ENCODE results near the gene LCE3B. TPM values are rescaled to one million over a fixed set of nuclear protein-coding genes. Genes with fewer than 3 reads are reported as not detected.

LCE3B gene
- total RNA-seq, 3 donors from 2014 or later: not detected

DNA sequence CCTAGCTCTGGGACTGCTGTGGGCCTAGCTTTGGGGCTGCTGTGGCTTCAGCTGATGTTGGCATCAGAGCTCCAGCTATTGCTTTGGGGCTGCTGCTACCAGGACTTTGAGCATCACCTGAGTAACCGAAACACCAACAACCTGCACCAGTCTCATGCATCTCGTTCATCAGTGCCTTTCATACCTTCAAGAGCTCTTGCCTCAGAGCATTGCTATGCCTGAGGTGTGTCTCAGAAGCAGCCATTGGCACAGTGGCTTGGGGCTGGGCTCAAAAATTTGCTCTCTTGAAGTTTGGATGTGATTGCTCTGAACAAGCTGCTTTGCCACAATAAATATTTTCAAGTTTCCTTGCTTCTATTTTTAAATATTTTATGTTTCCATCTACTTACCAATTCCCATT is 42.8 kb downstream of the LCE3B start:
- TF ChIP-seq, protein P1, sequence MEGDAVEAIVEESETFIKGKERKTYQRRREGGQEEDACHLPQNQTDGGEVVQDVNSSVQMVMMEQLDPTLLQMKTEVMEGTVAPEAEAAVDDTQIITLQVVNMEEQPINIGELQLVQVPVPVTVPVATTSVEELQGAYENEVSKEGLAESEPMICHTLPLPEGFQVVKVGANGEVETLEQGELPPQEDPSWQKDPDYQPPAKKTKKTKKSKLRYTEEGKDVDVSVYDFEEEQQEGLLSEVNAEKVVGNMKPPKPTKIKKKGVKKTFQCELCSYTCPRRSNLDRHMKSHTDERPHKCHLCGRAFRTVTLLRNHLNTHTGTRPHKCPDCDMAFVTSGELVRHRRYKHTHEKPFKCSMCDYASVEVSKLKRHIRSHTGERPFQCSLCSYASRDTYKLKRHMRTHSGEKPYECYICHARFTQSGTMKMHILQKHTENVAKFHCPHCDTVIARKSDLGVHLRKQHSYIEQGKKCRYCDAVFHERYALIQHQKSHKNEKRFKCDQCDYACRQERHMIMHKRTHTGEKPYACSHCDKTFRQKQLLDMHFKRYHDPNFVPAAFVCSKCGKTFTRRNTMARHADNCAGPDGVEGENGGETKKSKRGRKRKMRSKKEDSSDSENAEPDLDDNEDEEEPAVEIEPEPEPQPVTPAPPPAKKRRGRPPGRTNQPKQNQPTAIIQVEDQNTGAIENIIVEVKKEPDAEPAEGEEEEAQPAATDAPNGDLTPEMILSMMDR (IDR thresholded peaks at IDR 0.05): no peak
- TF ChIP-seq POLR2A (IDR thresholded peaks at IDR 0.05) (no peak), POLR2AphosphoS5 (IDR thresholded peaks at IDR 0.05) (no peak)
- no peak for DNase-seq (ENCODE audit: low spot score in 2 of 2)
- no peaks in the 10 kb centered on the region for H3K9me3 ChIP-seq
- no peak overlapping the region for H3K4me3 ChIP-seq
- no peaks in the 10 kb centered on the region for H3K4me1 ChIP-seq
- H3K27me3 ChIP-seq: no peaks in the 10 kb centered on the region
- H3K36me3 ChIP-seq: no peaks in the 10 kb centered on the region
- no peak overlapping the region for H3K27ac ChIP-seq
- intact Hi-C loops (cut with DNase I; ENCODE audit: low total_unique reads): no loop called here

DNA sequence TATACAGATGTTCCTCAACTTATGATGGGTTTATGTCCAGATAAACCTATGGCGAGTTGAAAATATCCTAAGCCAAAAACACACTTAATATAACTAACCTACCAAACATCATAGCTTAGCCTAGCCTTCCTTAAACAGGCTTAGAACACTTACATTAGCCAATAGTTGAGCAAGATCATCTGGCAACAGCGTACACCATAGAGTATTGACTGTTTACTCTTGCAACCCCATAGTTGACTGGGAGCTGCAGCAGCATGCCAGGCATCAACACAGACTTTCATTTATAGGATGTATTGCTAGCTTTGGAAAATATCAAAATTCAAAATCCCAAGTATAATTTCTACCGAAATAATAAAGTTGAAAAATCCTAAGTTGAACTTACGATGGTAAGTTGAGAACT is 44.1 kb downstream of the LCE3B start:
- TF ChIP-seq, protein P1 (IDR thresholded peaks at IDR 0.05): no peak
- TF ChIP-seq POLR2A (IDR thresholded peaks at IDR 0.05) (no peak), POLR2AphosphoS5 (IDR thresholded peaks at IDR 0.05) (no peak)
- H3K27me3 ChIP-seq: no peaks in the 10 kb centered on the region
- H3K27ac ChIP-seq: no peak overlapping the region
- no peaks in the 10 kb centered on the region for H3K36me3 ChIP-seq
- no peak for DNase-seq (ENCODE audit: low spot score in 2 of 2)
- no peaks in the 10 kb centered on the region for H3K9me3 ChIP-seq
- H3K4me1 ChIP-seq: no peaks in the 10 kb centered on the region
- intact Hi-C loops (cut with DNase I; ENCODE audit: low total_unique reads): no loop called here
- H3K4me3 ChIP-seq: no peak overlapping the region

DNA sequence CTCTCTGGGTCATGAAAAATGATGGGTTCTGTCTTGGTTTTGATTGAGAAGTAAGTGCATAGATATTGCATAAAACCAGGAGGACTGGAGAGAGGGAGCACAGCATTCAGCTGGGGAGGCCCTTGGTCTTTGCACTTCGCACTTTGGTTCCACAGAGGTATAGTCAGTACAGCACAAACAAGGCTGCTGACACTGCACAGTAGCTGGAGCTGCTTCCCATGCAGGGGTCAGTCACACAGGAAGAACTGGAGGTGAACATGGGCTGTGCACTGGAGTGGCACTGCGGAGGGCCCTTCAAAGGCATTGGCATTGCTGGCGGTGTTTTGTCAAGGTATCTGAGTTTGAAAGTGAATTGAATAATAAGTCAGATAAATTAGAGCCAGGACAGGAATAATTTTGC is 45.0 kb downstream of the LCE3B start:
- Histone ChIP-seq H3K27ac (no peak overlapping the region), H3K9me3 (no peaks in the 10 kb centered on the region), H3K4me3 (no peak overlapping the region), H3K4me1 (no peaks in the 10 kb centered on the region), H3K27me3 (peaks cover 0 to 5% of the 10 kb centered on the region in 2 donors), H3K36me3 (no peaks in the 10 kb centered on the region)
- intact Hi-C loops (cut with DNase I; ENCODE audit: low total_unique reads): no loop called here
- TF ChIP-seq POLR2A (IDR thresholded peaks at IDR 0.05): no peak
- no peak for DNase-seq (ENCODE audit: low spot score in 2 of 2)

DNA sequence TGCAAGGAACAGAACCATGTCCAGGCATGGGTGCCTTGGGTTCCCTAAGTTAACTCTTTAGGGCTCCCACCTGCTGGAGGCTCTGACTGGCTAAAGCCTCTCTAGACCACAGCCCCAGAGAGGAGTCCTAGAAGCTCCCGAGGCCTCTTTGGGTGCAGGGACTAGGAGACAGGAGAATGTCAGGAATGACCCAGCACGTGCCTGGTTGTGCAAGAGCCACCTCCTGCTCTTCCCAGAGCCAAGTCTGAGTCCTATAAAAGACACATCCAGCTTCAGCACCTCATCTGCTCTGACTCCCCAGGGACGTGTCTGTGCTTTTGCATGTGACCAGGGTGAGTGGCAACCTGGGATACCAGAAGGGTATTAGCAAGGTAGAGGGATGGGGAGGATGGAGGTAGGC is 49.5 kb downstream of the LCE3B start, which contains the start of gene LCE2D:
LCE2D (plus strand) TSS at position 283 of the 400 bp plus-strand sequence. CDS start 726 bp downstream, outside the sequence.
- peaks cover 2 to 5% of the 10 kb centered on the region in 2 donors for H3K27me3 ChIP-seq
- no peaks in the 10 kb centered on the region for H3K9me3 ChIP-seq
- no peaks in the 10 kb centered on the region for H3K36me3 ChIP-seq
- intact Hi-C loops (cut with DNase I; ENCODE audit: low total_unique reads): no loop called here
- H3K4me3 ChIP-seq: no peak within 1 kb of the TSS
- H3K27ac ChIP-seq: no peak within 1 kb of the TSS
- no peaks in the 10 kb centered on the region for H3K4me1 ChIP-seq
- TF ChIP-seq POLR2A (IDR thresholded peaks at IDR 0.05): no peak
- no peak for TF ChIP-seq POLR2AphosphoS5 (IDR thresholded peaks at IDR 0.05)
- TF ChIP-seq, protein P1 (IDR thresholded peaks at IDR 0.05): no peak
- DNase-seq (ENCODE audit: low spot score in 2 of 2): no peak

Other genes with a start within 250 kb of the LCE3B start
- gene CRNN, start 199.5 kb upstream of the LCE3B start, total RNA-seq: under 1 TPM in 1 of 3 donors, not detected in 2; 0.66 TPM
- gene LCE5A, start 103.0 kb upstream of the LCE3B start, total RNA-seq: not detected
- gene CRCT1, start 99.3 kb upstream of the LCE3B start, total RNA-seq: not detected
- gene LCE3E, start 47.0 kb upstream of the LCE3B start, total RNA-seq: not detected
- gene LCE3D, start 33.3 kb upstream of the LCE3B start, total RNA-seq: not detected
- gene LCE3C, start 13.6 kb upstream of the LCE3B start, total RNA-seq: not detected
- not detected for gene LCE3A, start 9.3 kb downstream of the LCE3B start, total RNA-seq
- not detected for gene LCE2D, start 49.6 kb downstream of the LCE3B start, total RNA-seq
- not detected for gene LCE2C, start 61.5 kb downstream of the LCE3B start, total RNA-seq
- gene LCE2B, start 72.3 kb downstream of the LCE3B start, total RNA-seq: not detected
- not detected for gene LCE2A, start 84.5 kb downstream of the LCE3B start, total RNA-seq
- gene LCE4A, start 94.3 kb downstream of the LCE3B start, total RNA-seq: not detected
- not detected for gene KPRP, start 144.2 kb downstream of the LCE3B start, total RNA-seq
- not detected for gene LCE1F, start 161.3 kb downstream of the LCE3B start, total RNA-seq
- not detected for gene LCE1E, start 172.4 kb downstream of the LCE3B start, total RNA-seq
- not detected for gene LCE1D, start 182.9 kb downstream of the LCE3B start, total RNA-seq
- gene LCE1C, start 192.8 kb downstream of the LCE3B start, total RNA-seq: not detected
- gene LCE1B, start 198.2 kb downstream of the LCE3B start, total RNA-seq: not detected
- not detected for gene LCE1A, start 213.7 kb downstream of the LCE3B start, total RNA-seq
- gene LCE6A, start 229.0 kb downstream of the LCE3B start, total RNA-seq: not detected
- gene LCE7A, start 246.2 kb downstream of the LCE3B start, total RNA-seq: not detected